ENCODE results near the gene CAPSL.

CAPSL gene

DNA sequence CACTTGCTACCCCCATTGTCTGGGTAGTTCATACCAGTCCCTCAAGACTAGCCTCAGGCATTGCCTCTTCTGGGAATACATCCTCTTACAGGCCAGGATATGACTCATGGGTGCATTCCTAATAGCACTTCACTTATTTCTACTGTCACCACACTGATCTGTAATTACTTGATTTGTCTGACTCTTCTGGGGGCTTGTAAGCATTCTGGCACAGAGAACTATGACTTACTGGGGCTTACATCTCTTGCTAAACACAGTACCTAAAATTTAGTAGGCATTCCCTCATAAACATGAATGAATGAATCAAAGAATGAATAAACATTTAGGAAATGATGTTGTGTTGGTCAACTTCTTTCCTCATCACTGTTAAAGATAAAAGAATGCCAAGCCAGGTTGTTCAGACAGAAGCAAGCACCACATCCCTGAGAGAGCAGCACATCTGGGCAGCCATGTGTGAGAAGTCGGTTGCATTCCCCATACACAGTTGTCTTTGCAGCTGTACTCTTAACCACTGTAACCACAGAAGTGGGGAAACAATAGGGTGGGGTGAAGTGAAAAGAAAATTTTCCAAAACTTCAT is 54.1 kb downstream of the CAPSL start:
- Histone ChIP-seq H3K4me2 (ENCODE audit: low read length) (peak overlapping the region; percentile 63), H3K79me2 (ENCODE audit: control insufficient read depth, low read length) (no peaks in the 10 kb centered on the region)
- TF ChIP-seq EZH2phosphoT487 (IDR thresholded peaks at IDR 0.05; ENCODE audit: borderline replicate concordance, low read length) = no peak
- TF ChIP-seq, protein P1, sequence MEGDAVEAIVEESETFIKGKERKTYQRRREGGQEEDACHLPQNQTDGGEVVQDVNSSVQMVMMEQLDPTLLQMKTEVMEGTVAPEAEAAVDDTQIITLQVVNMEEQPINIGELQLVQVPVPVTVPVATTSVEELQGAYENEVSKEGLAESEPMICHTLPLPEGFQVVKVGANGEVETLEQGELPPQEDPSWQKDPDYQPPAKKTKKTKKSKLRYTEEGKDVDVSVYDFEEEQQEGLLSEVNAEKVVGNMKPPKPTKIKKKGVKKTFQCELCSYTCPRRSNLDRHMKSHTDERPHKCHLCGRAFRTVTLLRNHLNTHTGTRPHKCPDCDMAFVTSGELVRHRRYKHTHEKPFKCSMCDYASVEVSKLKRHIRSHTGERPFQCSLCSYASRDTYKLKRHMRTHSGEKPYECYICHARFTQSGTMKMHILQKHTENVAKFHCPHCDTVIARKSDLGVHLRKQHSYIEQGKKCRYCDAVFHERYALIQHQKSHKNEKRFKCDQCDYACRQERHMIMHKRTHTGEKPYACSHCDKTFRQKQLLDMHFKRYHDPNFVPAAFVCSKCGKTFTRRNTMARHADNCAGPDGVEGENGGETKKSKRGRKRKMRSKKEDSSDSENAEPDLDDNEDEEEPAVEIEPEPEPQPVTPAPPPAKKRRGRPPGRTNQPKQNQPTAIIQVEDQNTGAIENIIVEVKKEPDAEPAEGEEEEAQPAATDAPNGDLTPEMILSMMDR (IDR thresholded peaks at IDR 0.05; ENCODE audit: low read depth, low read length, poor library complexity, severe bottlenecking) = no peak

DNA sequence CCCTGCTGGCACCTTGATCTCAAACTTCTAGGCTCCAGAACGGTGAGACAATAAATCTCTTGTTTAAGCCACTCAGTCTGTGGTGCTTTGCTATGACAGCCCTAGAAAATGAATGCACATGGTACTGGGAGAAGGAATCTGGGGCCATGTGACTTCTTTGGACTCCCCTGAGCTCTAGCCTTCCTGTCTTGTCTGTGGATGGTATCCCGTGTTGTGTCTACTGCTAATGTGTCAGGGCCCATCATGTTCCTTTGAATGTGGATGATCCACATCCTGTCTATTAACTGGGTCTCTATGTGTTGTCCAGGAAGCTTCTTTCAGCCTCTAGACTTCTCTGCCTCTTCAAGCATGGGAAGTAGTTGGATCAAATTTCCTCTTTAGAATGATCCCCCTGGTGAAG is 56.7 kb downstream of the CAPSL start:
- Histone ChIP-seq H3K4me2 (ENCODE audit: low read length) (peak overlapping the region; percentile 20), H3K36me3 (ENCODE audit: control insufficient read depth, low read length) (peaks cover 56% of the 10 kb centered on the region), H3K27me3 (ENCODE audit: control insufficient read depth, low read length) (no peaks in the 10 kb centered on the region)

More for the DNA sequence above, 54.1 kb downstream of the CAPSL start:
- H3K4me3 ChIP-seq (ENCODE audit: low read length) = peak overlapping the region; percentile 50
- H3F3A ChIP-seq (ENCODE audit: control insufficient read depth, insufficient read depth) = peaks cover 35% of the 10 kb centered on the region
- no peaks in the 10 kb centered on the region for H3K9me3 ChIP-seq (ENCODE audit: control insufficient read depth, insufficient read depth, low read length)
- no peaks in the 10 kb centered on the region for H3K9me2 ChIP-seq (replicated peaks; ENCODE audit: control insufficient read depth, low read length)
- H3K36me3 ChIP-seq (ENCODE audit: control insufficient read depth, low read length) = peaks cover 51% of the 10 kb centered on the region
- H3K27me3 ChIP-seq (ENCODE audit: control insufficient read depth, low read length) = no peaks in the 10 kb centered on the region
- peak overlapping the region; percentile 95 for H3K27ac ChIP-seq (ENCODE audit: low read depth, low read length)
- H3K4me1 ChIP-seq (ENCODE audit: control insufficient read depth, low read length) = peaks cover 89% of the 10 kb centered on the region
- no peaks in the 10 kb centered on the region for H4K20me1 ChIP-seq (ENCODE audit: control insufficient read depth, insufficient read depth, low read depth, low read length)

DNA sequence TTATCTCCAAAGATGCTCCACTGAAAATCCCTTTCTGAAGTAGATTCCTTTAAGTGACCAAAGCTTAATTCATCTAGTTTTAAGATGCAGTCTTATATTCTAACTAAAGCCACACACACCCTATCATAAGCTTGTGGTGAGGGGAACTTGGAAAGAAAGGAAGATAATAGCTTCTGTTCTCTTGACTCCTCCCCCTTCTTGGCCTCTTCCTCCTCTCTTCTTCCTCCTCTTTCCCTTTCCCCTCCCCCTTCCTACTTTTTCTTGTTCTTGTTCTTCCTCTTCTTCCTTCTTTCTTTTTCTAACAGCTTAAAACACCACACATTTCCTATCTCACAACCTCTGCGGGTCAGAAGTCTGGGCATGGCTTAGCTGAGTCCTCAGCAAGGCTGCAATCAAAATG is 58.3 kb downstream of the CAPSL start:
- Histone ChIP-seq H4K20me1 (ENCODE audit: control insufficient read depth, insufficient read depth, low read depth, low read length) (no peaks in the 10 kb centered on the region), H3K9me3 (ENCODE audit: control insufficient read depth, insufficient read depth, low read length) (no peaks in the 10 kb centered on the region), H3K4me2 (ENCODE audit: low read length) (peak overlapping the region; percentile 44), H3K27me3 (ENCODE audit: control insufficient read depth, low read length) (no peaks in the 10 kb centered on the region), H3K36me3 (ENCODE audit: control insufficient read depth, low read length) (peaks cover 71% of the 10 kb centered on the region), H3K4me3 (ENCODE audit: low read length) (peak overlapping the region; percentile 18), H3K79me2 (ENCODE audit: control insufficient read depth, low read length) (no peaks in the 10 kb centered on the region), H3F3A (ENCODE audit: control insufficient read depth, insufficient read depth) (peaks cover 20% of the 10 kb centered on the region), H3K4me1 (ENCODE audit: control insufficient read depth, low read length) (peaks cover 84% of the 10 kb centered on the region), H3K9me2 (replicated peaks; ENCODE audit: control insufficient read depth, low read length) (no peaks in the 10 kb centered on the region), H3K27ac (ENCODE audit: low read depth, low read length) (peak overlapping the region; percentile 51)
- no peak for TF ChIP-seq EZH2phosphoT487 (IDR thresholded peaks at IDR 0.05; ENCODE audit: borderline replicate concordance, low read length)
- TF ChIP-seq, protein P1 (IDR thresholded peaks at IDR 0.05; ENCODE audit: low read depth, low read length, poor library complexity, severe bottlenecking) = no peak

More for the DNA sequence above, 56.7 kb downstream of the CAPSL start:
- peaks cover 88% of the 10 kb centered on the region for H3K4me1 ChIP-seq (ENCODE audit: control insufficient read depth, low read length)
- no peaks in the 10 kb centered on the region for H3K9me2 ChIP-seq (replicated peaks; ENCODE audit: control insufficient read depth, low read length)
- H4K20me1 ChIP-seq (ENCODE audit: control insufficient read depth, insufficient read depth, low read depth, low read length) = no peaks in the 10 kb centered on the region
- no peak for TF ChIP-seq EZH2phosphoT487 (IDR thresholded peaks at IDR 0.05; ENCODE audit: borderline replicate concordance, low read length)
- TF ChIP-seq, protein P1 (IDR thresholded peaks at IDR 0.05; ENCODE audit: low read depth, low read length, poor library complexity, severe bottlenecking) = no peak
- no peak overlapping the region for H3K4me3 ChIP-seq (ENCODE audit: low read length)
- peaks cover 35% of the 10 kb centered on the region for H3F3A ChIP-seq (ENCODE audit: control insufficient read depth, insufficient read depth)
- no peaks in the 10 kb centered on the region for H3K79me2 ChIP-seq (ENCODE audit: control insufficient read depth, low read length)
- H3K27ac ChIP-seq (ENCODE audit: low read depth, low read length) = peak overlapping the region; percentile 95
- H3K9me3 ChIP-seq (ENCODE audit: control insufficient read depth, insufficient read depth, low read length) = no peaks in the 10 kb centered on the region

All from DOHH2 (cell line).